ENCODE data around the gene IFI35. TPM values are rescaled to one million over a fixed set of nuclear protein-coding genes. Genes with fewer than 3 reads are reported as not detected.

The IFI35 gene
- polyA plus RNA-seq, 1 of the 3 experiments (the other 2 are of a cell fraction): 17.6 TPM

DNA sequence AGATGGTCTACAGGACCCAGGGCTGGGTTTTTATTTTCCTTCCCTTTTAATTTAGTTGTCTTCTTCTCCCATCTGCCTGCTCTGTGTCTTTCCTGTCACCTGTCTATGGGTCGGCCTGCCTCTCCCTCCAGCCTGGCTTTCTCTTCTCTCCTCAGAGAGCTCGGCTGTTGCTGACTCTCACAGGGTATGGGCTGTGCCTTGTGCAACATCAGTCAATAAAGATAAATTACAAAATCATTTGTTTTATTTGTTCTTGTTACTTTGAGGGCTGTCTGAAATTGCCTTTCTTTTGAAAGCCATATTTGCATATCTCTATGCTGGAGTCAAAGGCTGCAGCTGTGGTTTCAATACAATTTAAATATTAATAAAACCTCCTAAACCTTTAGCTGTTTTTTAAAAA, 34.1 kb downstream of the IFI35 start:
- Histone ChIP-seq H3K4me1 (ENCODE audit: control insufficient read depth in 1 of 2, insufficient read depth in 2 of 2, low read depth in 1 of 2, low read length in 1 of 2) (peaks cover 0 to 5% of the 10 kb centered on the region in 2 experiments; a peak in 1 of 4 replicates), H3K9ac (no peak overlapping the region), H3K9me3 (no peaks in the 10 kb centered on the region), H4K20me1 (ENCODE audit: insufficient read depth) (no peaks in the 10 kb centered on the region), H3K27ac (ENCODE audit: low read depth in 2 of 2, low read length in 1 of 2) (no peak overlapping the region; a peak in 1 of 4 replicates), H2AFZ (ENCODE audit: low read depth) (no peak overlapping the region), H3K4me3 (ENCODE audit: low read depth in 2 of 2, low read length in 1 of 2) (no peak overlapping the region), H3K4me2 (no peak overlapping the region), H3K36me3 (replicated peaks in 1 of 2; ENCODE audit: control insufficient read depth in 1 of 2, insufficient read depth in 2 of 2, low read length in 1 of 2) (no peaks in the 10 kb centered on the region), H3K9me2 (no peaks in the 10 kb centered on the region), H3F3A (replicated peaks; ENCODE audit: insufficient read depth) (no peaks in the 10 kb centered on the region), H3K79me2 (ENCODE audit: insufficient read depth) (no peaks in the 10 kb centered on the region), H3K27me3 (ENCODE audit: insufficient read depth) (no peaks in the 10 kb centered on the region)
- no peak for TF ChIP-seq EP300 (IDR thresholded peaks at IDR 0.05; ENCODE audit: borderline replicate concordance in 1 of 2, low read depth in 1 of 2, low read length in 1 of 2)
- no peak for TF ChIP-seq GATA2 (CRISPR knock-in tag; IDR thresholded peaks at IDR 0.05)
- no peak for TF ChIP-seq CHD2 (IDR thresholded peaks at IDR 0.05; ENCODE audit: low read length, partially characterized antibody)
- TF ChIP-seq GABPA (IDR thresholded peaks at IDR 0.05; ENCODE audit: low read depth): no peak
- TF ChIP-seq NRF1 (IDR thresholded peaks at IDR 0.05; ENCODE audit: low read depth, low read length): no peak
- no peak for TF ChIP-seq MEF2A (IDR thresholded peaks at IDR 0.05; ENCODE audit: borderline replicate concordance, low read depth)
- no peak for TF ChIP-seq JUND (IDR thresholded peaks at IDR 0.05)
- TF ChIP-seq ELF1 (IDR thresholded peaks at IDR 0.05): no peak
- no peak for TF ChIP-seq RFX5 (IDR thresholded peaks at IDR 0.05; ENCODE audit: low read length)
- TF ChIP-seq, protein P1, sequence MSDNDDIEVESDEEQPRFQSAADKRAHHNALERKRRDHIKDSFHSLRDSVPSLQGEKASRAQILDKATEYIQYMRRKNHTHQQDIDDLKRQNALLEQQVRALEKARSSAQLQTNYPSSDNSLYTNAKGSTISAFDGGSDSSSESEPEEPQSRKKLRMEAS (IDR thresholded peaks at IDR 0.05; ENCODE audit: low read depth): no peak
- TF ChIP-seq, protein P2, sequence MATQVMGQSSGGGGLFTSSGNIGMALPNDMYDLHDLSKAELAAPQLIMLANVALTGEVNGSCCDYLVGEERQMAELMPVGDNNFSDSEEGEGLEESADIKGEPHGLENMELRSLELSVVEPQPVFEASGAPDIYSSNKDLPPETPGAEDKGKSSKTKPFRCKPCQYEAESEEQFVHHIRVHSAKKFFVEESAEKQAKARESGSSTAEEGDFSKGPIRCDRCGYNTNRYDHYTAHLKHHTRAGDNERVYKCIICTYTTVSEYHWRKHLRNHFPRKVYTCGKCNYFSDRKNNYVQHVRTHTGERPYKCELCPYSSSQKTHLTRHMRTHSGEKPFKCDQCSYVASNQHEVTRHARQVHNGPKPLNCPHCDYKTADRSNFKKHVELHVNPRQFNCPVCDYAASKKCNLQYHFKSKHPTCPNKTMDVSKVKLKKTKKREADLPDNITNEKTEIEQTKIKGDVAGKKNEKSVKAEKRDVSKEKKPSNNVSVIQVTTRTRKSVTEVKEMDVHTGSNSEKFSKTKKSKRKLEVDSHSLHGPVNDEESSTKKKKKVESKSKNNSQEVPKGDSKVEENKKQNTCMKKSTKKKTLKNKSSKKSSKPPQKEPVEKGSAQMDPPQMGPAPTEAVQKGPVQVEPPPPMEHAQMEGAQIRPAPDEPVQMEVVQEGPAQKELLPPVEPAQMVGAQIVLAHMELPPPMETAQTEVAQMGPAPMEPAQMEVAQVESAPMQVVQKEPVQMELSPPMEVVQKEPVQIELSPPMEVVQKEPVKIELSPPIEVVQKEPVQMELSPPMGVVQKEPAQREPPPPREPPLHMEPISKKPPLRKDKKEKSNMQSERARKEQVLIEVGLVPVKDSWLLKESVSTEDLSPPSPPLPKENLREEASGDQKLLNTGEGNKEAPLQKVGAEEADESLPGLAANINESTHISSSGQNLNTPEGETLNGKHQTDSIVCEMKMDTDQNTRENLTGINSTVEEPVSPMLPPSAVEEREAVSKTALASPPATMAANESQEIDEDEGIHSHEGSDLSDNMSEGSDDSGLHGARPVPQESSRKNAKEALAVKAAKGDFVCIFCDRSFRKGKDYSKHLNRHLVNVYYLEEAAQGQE (IDR thresholded peaks at IDR 0.05; ENCODE audit: low read depth, low read length): no peak
- TF ChIP-seq MXI1 (IDR thresholded peaks at IDR 0.05; ENCODE audit: low read depth, low read length): no peak
- no peak for TF ChIP-seq YY1 (IDR thresholded peaks at IDR 0.05; ENCODE audit: low read depth)
- TF ChIP-seq FOXJ3 (CRISPR knock-in tag; IDR thresholded peaks at IDR 0.05): no peak
- TF ChIP-seq TCF12 (IDR thresholded peaks at IDR 0.05): no peak
- no peak for TF ChIP-seq TAF1 (IDR thresholded peaks at IDR 0.05; ENCODE audit: borderline replicate concordance, low read depth, low read length)
- no peak for TF ChIP-seq EZH2phosphoT487 (IDR thresholded peaks at IDR 0.05; ENCODE audit: borderline replicate concordance, low read depth)
- TF ChIP-seq, protein P3, sequence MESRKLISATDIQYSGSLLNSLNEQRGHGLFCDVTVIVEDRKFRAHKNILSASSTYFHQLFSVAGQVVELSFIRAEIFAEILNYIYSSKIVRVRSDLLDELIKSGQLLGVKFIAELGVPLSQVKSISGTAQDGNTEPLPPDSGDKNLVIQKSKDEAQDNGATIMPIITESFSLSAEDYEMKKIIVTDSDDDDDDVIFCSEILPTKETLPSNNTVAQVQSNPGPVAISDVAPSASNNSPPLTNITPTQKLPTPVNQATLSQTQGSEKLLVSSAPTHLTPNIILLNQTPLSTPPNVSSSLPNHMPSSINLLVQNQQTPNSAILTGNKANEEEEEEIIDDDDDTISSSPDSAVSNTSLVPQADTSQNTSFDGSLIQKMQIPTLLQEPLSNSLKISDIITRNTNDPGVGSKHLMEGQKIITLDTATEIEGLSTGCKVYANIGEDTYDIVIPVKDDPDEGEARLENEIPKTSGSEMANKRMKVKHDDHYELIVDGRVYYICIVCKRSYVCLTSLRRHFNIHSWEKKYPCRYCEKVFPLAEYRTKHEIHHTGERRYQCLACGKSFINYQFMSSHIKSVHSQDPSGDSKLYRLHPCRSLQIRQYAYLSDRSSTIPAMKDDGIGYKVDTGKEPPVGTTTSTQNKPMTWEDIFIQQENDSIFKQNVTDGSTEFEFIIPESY (IDR thresholded peaks at IDR 0.05; ENCODE audit: borderline replicate concordance, low read depth): no peak
- POLR2A ChIA-PET: interaction anchor here (1.0 kb wide), 1 partner anchor 16 kb away, joined by 3 read pairs; no protein-coding TSS in a partner anchor
- CTCF ChIA-PET: interaction anchor here (1.1 kb wide), 1 partner anchor 16 kb away, joined by 3 read pairs; no protein-coding TSS in a partner anchor
- DNase-seq: no peak
- WGBS (ENCODE audit: low lambda C conversion rate): 83% methylated on average over 2 of the region's 2 CpGs

All from SK-N-SH (cell line).